HFF-Myc (cell line): Measurements from ENCODE around the gene MYPN.
"Not testable (repeated sequence)": the region's sequence is repeated elsewhere in the genome, so short reads cannot be mapped to it uniquely, and the experiment has no call there.

Experiments used
- DNase-seq: peaks from one replicate; pipeline ENCODE4 v3.0.0-alpha.2; 2011; ENCODE audit warnings: low read depth; ENCODE audit errors: extremely low read depth
- H3K4me3 ChIP-seq: replicated peaks from 2 replicates; pipeline ENCODE4 v1.5.1; 2011; ENCODE audit warnings: low read depth, mild to moderate bottlenecking, control low read depth, low read length
- CTCF ChIP-seq: IDR thresholded peaks from 2 replicates; pipeline ENCODE4 v1.5.1; 2012; ENCODE audit warnings: mild to moderate bottlenecking, low read depth, low read length, control low read depth; ENCODE audit errors: missing control alignments

The MYPN gene

GRCh38 chr10:68235111-68235510, 125.8 kb downstream of the MYPN start:
- TF ChIP-seq CTCF = no peak
- no peak overlapping the region for H3K4me3 ChIP-seq
- DNase-seq = no peak

GRCh38 chr10:68235581-68235980, 126.3 kb downstream of the MYPN start:
- H3K4me3 ChIP-seq = no peak overlapping the region
- no peak for TF ChIP-seq CTCF
- no peak for DNase-seq

- no peak overlapping the region for H3K4me3 ChIP-seq
- no peak for TF ChIP-seq CTCF
Measured at GRCh38 chr10:68237173-68237572, 127.9 kb downstream of the MYPN start.

GRCh38 chr10:68238371-68238770, 129.1 kb downstream of the MYPN start:
- DNase-seq = no peak
- TF ChIP-seq CTCF = no peak
- no peak overlapping the region for H3K4me3 ChIP-seq

More at GRCh38 chr10:68237173-68237572, 127.9 kb downstream of the MYPN start:
- no peak for DNase-seq

- no peak for TF ChIP-seq CTCF
- no peak overlapping the region for H3K4me3 ChIP-seq
- DNase-seq = no peak
Measured at GRCh38 chr10:68239069-68239468, 129.8 kb downstream of the MYPN start.

- no peak for DNase-seq
- TF ChIP-seq CTCF = no peak
- no peak overlapping the region for H3K4me3 ChIP-seq
Measured at GRCh38 chr10:68239596-68240150, 130.4 kb downstream of the MYPN start.

- no peak overlapping the region for H3K4me3 ChIP-seq
- no peak for TF ChIP-seq CTCF
- DNase-seq = no peak
Measured at GRCh38 chr10:68242051-68242450, 132.8 kb downstream of the MYPN start.

GRCh38 chr10:68246397-68246796, 137.1 kb downstream of the MYPN start:
- not testable (repeated sequence) for H3K4me3 ChIP-seq, DNase-seq
